ENCODE measurements around the gene TMEM81. TPM values are rescaled to one million over a fixed set of nuclear protein-coding genes. Genes with fewer than 3 reads are reported as not detected.

The TMEM81 gene
- total and polyA plus RNA-seq, 2 of the 8 experiments (the other 6 are each of a cell fraction or from before 2014, with no cell fraction given): 2.1 to 5.9 TPM

DNA sequence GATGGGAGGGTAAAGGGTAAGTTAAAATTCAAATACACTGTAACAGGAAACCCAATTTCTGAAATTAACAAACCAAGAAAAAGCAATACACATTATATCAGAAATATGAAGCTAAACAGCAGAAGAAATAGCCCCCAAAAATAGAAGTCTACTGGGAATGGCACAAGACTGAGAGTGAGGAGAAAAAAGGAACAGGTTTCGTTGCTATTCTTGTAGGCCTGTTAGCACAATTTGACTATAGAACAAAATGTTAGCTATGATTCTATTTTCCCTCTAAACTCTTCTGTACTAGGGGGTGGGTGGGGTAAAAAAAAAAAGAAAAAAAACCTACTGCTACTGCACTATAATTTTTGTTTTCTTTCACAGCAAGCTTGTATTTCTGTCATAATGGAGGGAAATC lies 25.0 kb upstream of the TMEM81 start:
- no peak overlapping the region for H4K91ac ChIP-seq (replicated peaks; ENCODE audit: insufficient read length, low read length)
- no peak overlapping the region for H4K5ac ChIP-seq (ENCODE audit: insufficient read length, low read depth, low read length)
- H2AFZ ChIP-seq (ENCODE audit: low read length): no peak overlapping the region
- H3K14ac ChIP-seq (ENCODE audit: insufficient read length): no peak overlapping the region
- H3K27me3 ChIP-seq (replicated peaks in 1 of 4; ENCODE audit: control insufficient read depth in 3 of 4, extremely low read depth in 1 of 4, insufficient read depth in 3 of 4, low read length in 3 of 4): no peaks in the 10 kb centered on the region
- no peaks in the 10 kb centered on the region; the same call in 1 of the 2 replicates for H3K79me1 ChIP-seq (ENCODE audit: low read depth, low read length)
- no peak for DNase-seq (ENCODE audit: low read depth in 1 of 2, low spot score in 2 of 2)
- H3K4ac ChIP-seq (replicated peaks; ENCODE audit: insufficient read length, low read depth, low read length): no peak overlapping the region
- no peak overlapping the region for H3K18ac ChIP-seq (ENCODE audit: extremely low read depth, low read length)
- no peaks in the 10 kb centered on the region for H3K9me3 ChIP-seq (ENCODE audit: insufficient read depth in 2 of 2, low read depth in 1 of 2, low read length in 1 of 2)
- ChIA-PET POLR2A (ENCODE audit: partially characterized antibody) (interaction anchor here (3.3 kb wide), 1 partner anchor 12 kb away, joined by 21 read pairs; the partner anchor contains the start of gene RBBP5), CTCF (ENCODE audit: partially characterized antibody) (interaction anchor here (0.6 to 3.2 kb wide), 15 partner anchors 10 to 156 kb away, joined by 3 to 16 read pairs (median 4); partner anchors contain the start of gene RBBP5)
- no peak overlapping the region for H2BK12ac ChIP-seq (ENCODE audit: low read depth, low read length)
- no peak overlapping the region for H2BK120ac ChIP-seq (replicated peaks; ENCODE audit: low read depth, low read length)
- no peak overlapping the region for H2BK20ac ChIP-seq (ENCODE audit: low read length)
- H3K56ac ChIP-seq (replicated peaks; ENCODE audit: insufficient read length, low read depth, low read length): no peak overlapping the region
- H3K9ac ChIP-seq (replicated peaks in 1 of 4; ENCODE audit: extremely low read depth in 1 of 4, low read depth in 3 of 4, low read length in 3 of 4): no peak overlapping the region
- no peak overlapping the region for H3K27ac ChIP-seq (ENCODE audit: low read depth, low read length)
- no peaks in the 10 kb centered on the region for H3K23me2 ChIP-seq (ENCODE audit: low read depth, low read length)
- WGBS, 2 experiments (ENCODE audit: extremely low coverage in 1 of 2, insufficient coverage in 1 of 2, insufficient read length in 1 of 2, insufficient replicate concordance in 2 of 2, low coverage in 1 of 2, low lambda C conversion rate in 2 of 2, missing lambda C conversion rate in 1 of 2): 69% methylated on average over 1 of the region's 1 CpG; no CpG with 5 or more reads in 1 of the 2 experiments
- no peak for TF ChIP-seq NANOG (IDR thresholded peaks at IDR 0.05; ENCODE audit: insufficient read depth, low read depth, low read length, poor library complexity, severe bottlenecking)
- TF ChIP-seq ASH2L (IDR thresholded peaks at IDR 0.05; ENCODE audit: low read length): no peak
- no peak overlapping the region for H3K23ac ChIP-seq (ENCODE audit: insufficient read length)
- no peak overlapping the region for H2BK5ac ChIP-seq (ENCODE audit: low read depth, low read length)
- no peaks in the 10 kb centered on the region; a peak in 1 of 7 replicates for H3K4me1 ChIP-seq (replicated peaks in 1 of 4; ENCODE audit: control insufficient read depth in 3 of 4, insufficient read depth in 4 of 4, low read length in 3 of 4)
- no peak for FAIRE-seq
- peaks cover 0 to 1% of the 10 kb centered on the region in 2 experiments for H4K20me1 ChIP-seq (replicated peaks in 1 of 2; ENCODE audit: control insufficient read depth in 1 of 2, insufficient read depth in 2 of 2, low read length in 2 of 2)
- H3K79me2 ChIP-seq (ENCODE audit: control insufficient read depth in 1 of 2, insufficient read depth in 2 of 2, low read length in 2 of 2): 0 out of 4 replicates have a peak, but pooled peaks cover 2% of the 10 kb centered on the region in 2 experiments
- H2AK5ac ChIP-seq (ENCODE audit: low read depth, low read length): no peak overlapping the region
- H3K36me3 ChIP-seq (ENCODE audit: control insufficient read depth in 2 of 4, insufficient read depth in 4 of 4, low read length in 3 of 4): peaks cover 0 to 31% (median 17%) of the 10 kb centered on the region in 4 experiments; a peak in 6 of 8 replicates
- H3K4me3 ChIP-seq (ENCODE audit: extremely low read depth in 1 of 4, insufficient read depth in 2 of 4, low read depth in 3 of 4, low read length in 4 of 4): no peak overlapping the region
- H2BK15ac ChIP-seq (ENCODE audit: low read length): no peak overlapping the region
- H4K8ac ChIP-seq (ENCODE audit: extremely low read depth, insufficient read depth, low read length): no peak overlapping the region
- H3K4me2 ChIP-seq (ENCODE audit: insufficient read depth in 1 of 2, low read depth in 2 of 2, low read length in 2 of 2): no peak overlapping the region
